22Rv1 (cell line): ENCODE data around the gene CKAP5.

ENCODE experiments used
- ZFX ChIP-seq: fragments of 450-650 bp; IDR thresholded peaks from 2 replicates; pipeline ENCODE4 v1.6.1; 2017; ENCODE audit warnings: antibody characterized with exemption, borderline replicate concordance
- TF ChIP-seq, protein P1 (sequence below): fragments of 450-650 bp; IDR thresholded peaks from 2 replicates; pipeline ENCODE4 v1.5.1; 2017; ENCODE audit warnings: mild to moderate bottlenecking

DNA sequence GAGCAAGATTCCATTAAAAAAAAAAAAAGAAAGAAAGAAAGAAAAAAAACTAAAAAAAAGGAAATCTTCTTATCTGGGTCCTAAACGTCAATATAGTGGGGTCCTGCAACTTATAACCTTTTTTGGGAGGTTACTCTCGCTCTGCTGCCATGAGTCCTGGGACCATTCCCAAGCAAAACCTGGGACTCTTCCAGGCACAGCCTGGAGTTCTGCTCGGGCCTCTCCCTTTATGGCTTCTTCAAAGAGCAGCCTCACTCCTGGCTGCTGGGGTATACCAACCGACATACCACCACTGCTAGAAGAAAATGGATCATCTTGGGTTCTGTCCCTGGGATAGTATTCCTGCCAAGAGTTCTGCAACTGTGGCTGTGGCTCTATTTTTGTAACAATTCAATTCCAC is 14.1 kb upstream of the CKAP5 start:
- TF ChIP-seq, protein P1, sequence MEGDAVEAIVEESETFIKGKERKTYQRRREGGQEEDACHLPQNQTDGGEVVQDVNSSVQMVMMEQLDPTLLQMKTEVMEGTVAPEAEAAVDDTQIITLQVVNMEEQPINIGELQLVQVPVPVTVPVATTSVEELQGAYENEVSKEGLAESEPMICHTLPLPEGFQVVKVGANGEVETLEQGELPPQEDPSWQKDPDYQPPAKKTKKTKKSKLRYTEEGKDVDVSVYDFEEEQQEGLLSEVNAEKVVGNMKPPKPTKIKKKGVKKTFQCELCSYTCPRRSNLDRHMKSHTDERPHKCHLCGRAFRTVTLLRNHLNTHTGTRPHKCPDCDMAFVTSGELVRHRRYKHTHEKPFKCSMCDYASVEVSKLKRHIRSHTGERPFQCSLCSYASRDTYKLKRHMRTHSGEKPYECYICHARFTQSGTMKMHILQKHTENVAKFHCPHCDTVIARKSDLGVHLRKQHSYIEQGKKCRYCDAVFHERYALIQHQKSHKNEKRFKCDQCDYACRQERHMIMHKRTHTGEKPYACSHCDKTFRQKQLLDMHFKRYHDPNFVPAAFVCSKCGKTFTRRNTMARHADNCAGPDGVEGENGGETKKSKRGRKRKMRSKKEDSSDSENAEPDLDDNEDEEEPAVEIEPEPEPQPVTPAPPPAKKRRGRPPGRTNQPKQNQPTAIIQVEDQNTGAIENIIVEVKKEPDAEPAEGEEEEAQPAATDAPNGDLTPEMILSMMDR: no peak
- TF ChIP-seq ZFX: no peak
